ENCODE measurements around the gene MRPS35.
A peak's percentile ranks its signal among the peaks of the same experiment; 100 is the strongest.
"Not testable (repeated sequence)": the region's sequence is repeated elsewhere in the genome, so short reads cannot be mapped to it uniquely, and the experiment has no call there.

Gene MRPS35

DNA sequence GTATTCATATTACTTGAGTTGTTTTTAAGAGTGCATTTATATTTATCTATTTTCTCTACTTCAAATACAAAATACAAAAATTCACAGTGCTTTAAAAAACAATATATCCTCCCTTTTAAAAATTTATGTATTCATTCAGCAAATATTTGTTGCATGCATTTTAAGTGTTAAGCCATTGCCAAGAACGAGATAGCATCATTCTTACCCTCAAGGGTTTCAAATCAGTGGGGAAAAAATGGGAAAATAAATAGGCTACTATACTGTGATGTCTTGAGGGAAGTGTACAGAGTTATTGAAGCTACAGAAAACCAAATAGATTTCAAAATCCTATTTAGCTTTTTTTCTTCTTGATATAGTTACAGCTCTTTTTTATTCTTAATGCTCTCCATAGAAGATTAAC lies 23.2 kb downstream of the MRPS35 start:
- H3K4me1 ChIP-seq (ENCODE audit: control insufficient read depth in 2 of 2, insufficient read depth in 2 of 2, low read length in 2 of 2): peaks cover 0 to 1% of the 10 kb centered on the region in 2 donors
- no peak overlapping the region for H3K27ac ChIP-seq (ENCODE audit: low read depth in 2 of 2, low read length in 2 of 2)
- H3K9ac ChIP-seq (ENCODE audit: low read depth in 1 of 2, low read length in 2 of 2): no peak overlapping the region
- H3K9me3 ChIP-seq (ENCODE audit: control insufficient read depth in 2 of 2, low read length in 2 of 2): no peaks in the 10 kb centered on the region
- no peak overlapping the region for H3K4me3 ChIP-seq (ENCODE audit: low read length in 2 of 2)
- H3K36me3 ChIP-seq (ENCODE audit: control insufficient read depth in 2 of 2, insufficient read depth in 2 of 2, low read length in 2 of 2): peaks cover 20 to 32% of the 10 kb centered on the region in 2 donors
- H3K27me3 ChIP-seq (ENCODE audit: control insufficient read depth in 2 of 2, insufficient read depth in 2 of 2, low read length in 2 of 2): no peaks in the 10 kb centered on the region

GRCh38 chr12:27734321-27734720 lies 23.7 kb downstream of the MRPS35 start:
- not testable (repeated sequence) for H3K4me1 ChIP-seq (ENCODE audit: control insufficient read depth in 2 of 2, insufficient read depth in 2 of 2, low read length in 2 of 2); H3K27me3 ChIP-seq (ENCODE audit: control insufficient read depth in 2 of 2, insufficient read depth in 2 of 2, low read length in 2 of 2); H3K27ac ChIP-seq (ENCODE audit: low read depth in 2 of 2, low read length in 2 of 2); H3K4me3 ChIP-seq (ENCODE audit: low read length in 2 of 2); H3K9ac ChIP-seq (ENCODE audit: low read depth in 1 of 2, low read length in 2 of 2); H3K9me3 ChIP-seq (ENCODE audit: control insufficient read depth in 2 of 2, low read length in 2 of 2)
- peaks cover 20 to 32% of the 10 kb centered on the region in 2 donors for H3K36me3 ChIP-seq (ENCODE audit: control insufficient read depth in 2 of 2, insufficient read depth in 2 of 2, low read length in 2 of 2)

DNA sequence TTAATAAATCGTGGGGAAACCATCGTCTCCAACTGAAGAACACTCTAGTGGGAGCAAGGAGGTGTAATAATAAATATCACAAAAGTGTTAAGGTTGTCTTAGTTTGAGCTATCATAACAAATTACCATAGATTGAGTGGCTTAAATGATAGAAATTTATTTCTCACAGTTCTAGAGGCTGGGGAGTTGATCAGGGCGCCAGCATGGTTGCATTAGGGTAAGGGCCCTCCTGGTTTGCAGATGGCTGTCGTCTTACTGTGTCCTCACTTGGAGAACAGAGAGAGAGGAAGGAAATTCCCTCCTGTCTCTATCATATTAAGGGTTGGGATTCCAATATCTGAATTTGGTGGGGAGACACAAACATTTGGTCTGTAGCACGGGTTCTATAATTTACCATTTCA lies 33.0 kb downstream of the MRPS35 start:
- no peak overlapping the region for H3K4me3 ChIP-seq (ENCODE audit: low read length in 2 of 2)
- no peak overlapping the region for H3K27ac ChIP-seq (ENCODE audit: low read depth in 2 of 2, low read length in 2 of 2)
- peaks cover 6 to 20% of the 10 kb centered on the region in 2 donors for H3K36me3 ChIP-seq (ENCODE audit: control insufficient read depth in 2 of 2, insufficient read depth in 2 of 2, low read length in 2 of 2)
- no peak overlapping the region for H3K9ac ChIP-seq (ENCODE audit: low read depth in 1 of 2, low read length in 2 of 2)
- H3K9me3 ChIP-seq (ENCODE audit: control insufficient read depth in 2 of 2, low read length in 2 of 2): no peaks in the 10 kb centered on the region
- H3K4me1 ChIP-seq (ENCODE audit: control insufficient read depth in 2 of 2, insufficient read depth in 2 of 2, low read length in 2 of 2): peaks cover 0 to 10% of the 10 kb centered on the region in 2 donors
- H3K27me3 ChIP-seq (ENCODE audit: control insufficient read depth in 2 of 2, insufficient read depth in 2 of 2, low read length in 2 of 2): no peaks in the 10 kb centered on the region

GRCh38 chr12:27745734-27746133 lies 35.1 kb downstream of the MRPS35 start:
- not testable (repeated sequence) for H3K9ac ChIP-seq (ENCODE audit: low read depth in 1 of 2, low read length in 2 of 2); H3K27me3 ChIP-seq (ENCODE audit: control insufficient read depth in 2 of 2, insufficient read depth in 2 of 2, low read length in 2 of 2); H3K4me3 ChIP-seq (ENCODE audit: low read length in 2 of 2); H3K9me3 ChIP-seq (ENCODE audit: control insufficient read depth in 2 of 2, low read length in 2 of 2); H3K27ac ChIP-seq (ENCODE audit: low read depth in 2 of 2, low read length in 2 of 2); H3K4me1 ChIP-seq (ENCODE audit: control insufficient read depth in 2 of 2, insufficient read depth in 2 of 2, low read length in 2 of 2)
- H3K36me3 ChIP-seq (ENCODE audit: control insufficient read depth in 2 of 2, insufficient read depth in 2 of 2, low read length in 2 of 2): peaks cover 6 to 11% of the 10 kb centered on the region in 2 donors

DNA sequence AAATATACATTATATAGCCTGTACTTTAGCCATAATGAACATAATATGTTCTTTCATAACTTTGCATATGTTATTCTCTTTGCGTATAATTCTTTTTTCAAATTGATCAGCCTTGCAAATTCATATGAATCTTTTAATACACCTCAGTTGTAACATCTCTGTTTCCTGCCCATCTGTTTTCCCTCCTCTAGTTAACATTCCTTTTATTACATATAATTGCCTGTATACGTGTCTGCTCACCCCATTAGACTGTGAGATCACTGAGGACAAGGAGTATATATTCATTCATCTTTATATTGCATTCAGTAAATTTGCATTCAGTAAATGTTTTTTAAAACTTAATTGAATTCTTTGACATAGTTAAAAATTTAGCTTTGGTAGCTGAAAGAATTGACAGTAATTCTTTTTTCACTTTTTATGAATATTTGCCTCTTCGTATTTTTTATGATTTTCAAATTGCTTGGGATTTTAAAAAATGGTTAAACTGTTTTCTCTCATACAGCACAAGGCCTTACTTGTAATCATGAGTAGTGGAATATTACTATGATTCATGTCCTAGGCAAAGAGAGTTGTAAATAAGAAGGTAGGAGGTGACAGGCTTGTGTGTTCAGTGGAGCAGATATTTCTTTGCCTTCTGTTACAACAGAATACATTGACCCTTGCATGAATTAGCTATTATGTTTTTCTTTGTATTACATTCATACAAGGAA lies 36.6 kb downstream of the MRPS35 start:
- Histone ChIP-seq H3K4me1 (ENCODE audit: control insufficient read depth in 2 of 2, insufficient read depth in 2 of 2, low read length in 2 of 2) (peaks cover 0 to 14% of the 10 kb centered on the region in 2 donors), H3K4me3 (ENCODE audit: low read length in 2 of 2) (no peak overlapping the region), H3K36me3 (ENCODE audit: control insufficient read depth in 2 of 2, insufficient read depth in 2 of 2, low read length in 2 of 2) (peaks cover 4 to 6% of the 10 kb centered on the region in 2 donors), H3K9ac (ENCODE audit: low read depth in 1 of 2, low read length in 2 of 2) (no peak overlapping the region), H3K27ac (ENCODE audit: low read depth in 2 of 2, low read length in 2 of 2) (peak overlapping the region; percentile 16 to 62), H3K27me3 (ENCODE audit: control insufficient read depth in 2 of 2, insufficient read depth in 2 of 2, low read length in 2 of 2) (no peaks in the 10 kb centered on the region), H3K9me3 (ENCODE audit: control insufficient read depth in 2 of 2, low read length in 2 of 2) (no peaks in the 10 kb centered on the region)

- peak overlapping the region; percentile 53 to 67 for H3K27ac ChIP-seq (ENCODE audit: low read depth in 2 of 2, low read length in 2 of 2)
- H3K4me3 ChIP-seq (ENCODE audit: low read length in 2 of 2): no peak overlapping the region
- peaks cover 0 to 17% of the 10 kb centered on the region in 2 donors for H3K4me1 ChIP-seq (ENCODE audit: control insufficient read depth in 2 of 2, insufficient read depth in 2 of 2, low read length in 2 of 2)
- H3K9ac ChIP-seq (ENCODE audit: low read depth in 1 of 2, low read length in 2 of 2): no peak overlapping the region
- H3K36me3 ChIP-seq (ENCODE audit: control insufficient read depth in 2 of 2, insufficient read depth in 2 of 2, low read length in 2 of 2): peaks cover 0 to 8% of the 10 kb centered on the region in 2 donors
- H3K27me3 ChIP-seq (ENCODE audit: control insufficient read depth in 2 of 2, insufficient read depth in 2 of 2, low read length in 2 of 2): no peaks in the 10 kb centered on the region
- no peaks in the 10 kb centered on the region for H3K9me3 ChIP-seq (ENCODE audit: control insufficient read depth in 2 of 2, low read length in 2 of 2)
Measured at GRCh38 chr12:27751386-27752047, 40.9 kb downstream of the MRPS35 start.

DNA sequence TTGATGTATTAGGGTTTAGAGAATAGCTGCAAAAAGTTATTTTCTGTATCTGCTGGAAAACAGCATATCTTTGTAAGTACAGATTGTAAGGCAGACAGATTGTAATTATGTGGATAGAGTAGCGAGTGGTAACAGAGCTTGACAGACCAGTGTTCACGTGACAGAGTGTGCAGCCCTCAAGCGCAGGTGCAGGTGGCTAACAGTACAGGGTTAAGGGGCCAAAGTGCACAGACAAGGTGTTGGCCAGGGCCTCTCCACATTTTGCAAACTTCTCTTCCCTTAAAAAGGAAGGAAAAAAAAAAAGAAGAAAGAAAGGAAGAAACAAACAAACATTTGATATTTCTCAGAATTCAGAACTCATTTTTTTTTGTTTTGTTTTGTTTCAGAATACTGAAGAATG lies 44.2 kb downstream of the MRPS35 start:
- Histone ChIP-seq H3K4me1 (ENCODE audit: control insufficient read depth in 2 of 2, insufficient read depth in 2 of 2, low read length in 2 of 2) (peaks cover 0 to 8% of the 10 kb centered on the region in 2 donors), H3K27me3 (ENCODE audit: control insufficient read depth in 2 of 2, insufficient read depth in 2 of 2, low read length in 2 of 2) (no peaks in the 10 kb centered on the region), H3K9ac (ENCODE audit: low read depth in 1 of 2, low read length in 2 of 2) (no peak overlapping the region), H3K36me3 (ENCODE audit: control insufficient read depth in 2 of 2, insufficient read depth in 2 of 2, low read length in 2 of 2) (peaks cover 0 to 8% of the 10 kb centered on the region in 2 donors), H3K9me3 (ENCODE audit: control insufficient read depth in 2 of 2, low read length in 2 of 2) (no peaks in the 10 kb centered on the region), H3K4me3 (ENCODE audit: low read length in 2 of 2) (no peak overlapping the region), H3K27ac (ENCODE audit: low read depth in 2 of 2, low read length in 2 of 2) (no peak overlapping the region)

DNA sequence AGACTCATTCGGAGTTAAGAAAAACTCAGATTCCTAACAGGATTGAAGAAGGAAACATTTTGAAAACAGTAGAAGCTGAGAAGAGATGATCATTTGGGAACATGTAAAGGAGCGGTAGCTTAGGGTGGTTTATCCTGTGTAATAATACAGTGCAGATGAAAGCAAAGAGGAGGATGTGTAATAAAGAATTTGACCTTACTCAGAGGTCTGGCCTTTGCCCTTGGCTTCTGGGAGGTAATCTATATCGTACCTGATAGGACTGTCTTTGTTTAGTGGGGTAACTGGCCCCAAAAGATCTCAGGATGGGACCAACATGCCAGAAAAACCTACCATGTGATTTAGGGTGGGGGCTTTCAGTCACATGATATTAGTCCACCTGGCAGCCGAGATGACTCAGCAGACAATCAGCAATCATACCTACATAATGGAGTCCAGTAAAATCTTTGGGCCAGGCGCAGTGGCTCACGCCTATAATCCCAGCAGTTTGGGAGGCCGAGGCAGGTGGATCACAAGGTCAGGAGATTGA lies 46.1 kb downstream of the MRPS35 start:
- Histone ChIP-seq H3K9ac (ENCODE audit: low read depth in 1 of 2, low read length in 2 of 2) (no peak overlapping the region), H3K4me3 (ENCODE audit: low read length in 2 of 2) (no peak overlapping the region), H3K27me3 (ENCODE audit: control insufficient read depth in 2 of 2, insufficient read depth in 2 of 2, low read length in 2 of 2) (no peaks in the 10 kb centered on the region), H3K27ac (ENCODE audit: low read depth in 2 of 2, low read length in 2 of 2) (no peak overlapping the region), H3K36me3 (ENCODE audit: control insufficient read depth in 2 of 2, insufficient read depth in 2 of 2, low read length in 2 of 2) (peaks cover 0 to 8% of the 10 kb centered on the region in 2 donors), H3K4me1 (ENCODE audit: control insufficient read depth in 2 of 2, insufficient read depth in 2 of 2, low read length in 2 of 2) (peaks cover 0 to 8% of the 10 kb centered on the region in 2 donors), H3K9me3 (ENCODE audit: control insufficient read depth in 2 of 2, low read length in 2 of 2) (no peaks in the 10 kb centered on the region)

- Histone ChIP-seq H3K36me3 (ENCODE audit: control insufficient read depth in 2 of 2, insufficient read depth in 2 of 2, low read length in 2 of 2) (no peaks in the 10 kb centered on the region), H3K27me3 (ENCODE audit: control insufficient read depth in 2 of 2, insufficient read depth in 2 of 2, low read length in 2 of 2) (no peaks in the 10 kb centered on the region), H3K4me1 (ENCODE audit: control insufficient read depth in 2 of 2, insufficient read depth in 2 of 2, low read length in 2 of 2) (no peaks in the 10 kb centered on the region), H3K4me3 (ENCODE audit: low read length in 2 of 2) (no peak overlapping the region), H3K27ac (ENCODE audit: low read depth in 2 of 2, low read length in 2 of 2) (no peak overlapping the region), H3K9ac (ENCODE audit: low read depth in 1 of 2, low read length in 2 of 2) (no peak overlapping the region), H3K9me3 (ENCODE audit: control insufficient read depth in 2 of 2, low read length in 2 of 2) (no peaks in the 10 kb centered on the region)
Measured at GRCh38 chr12:27762757-27763156, 52.1 kb downstream of the MRPS35 start.

DNA sequence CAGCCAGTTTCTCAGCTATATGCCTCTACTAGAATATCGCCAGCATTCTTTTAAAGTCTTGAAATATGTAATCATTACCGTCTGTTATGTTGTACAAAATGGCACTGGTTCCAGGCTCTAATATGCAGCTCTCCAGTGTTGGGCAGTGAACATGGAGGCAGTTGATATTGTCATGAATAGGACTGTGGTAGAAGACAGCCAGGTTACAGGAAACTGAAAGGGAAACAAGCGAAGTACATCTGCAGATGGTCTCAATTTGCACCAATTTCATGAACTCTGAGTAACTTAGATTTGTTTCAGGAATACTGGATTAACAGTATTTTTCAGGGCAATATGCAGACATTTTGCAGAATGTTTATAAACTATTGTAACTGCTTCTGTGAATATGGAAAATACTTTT lies 56.0 kb downstream of the MRPS35 start:
- no peak overlapping the region for H3K9ac ChIP-seq (ENCODE audit: low read depth in 1 of 2, low read length in 2 of 2)
- H3K27ac ChIP-seq (ENCODE audit: low read depth in 2 of 2, low read length in 2 of 2): no peak overlapping the region
- H3K27me3 ChIP-seq (ENCODE audit: control insufficient read depth in 2 of 2, insufficient read depth in 2 of 2, low read length in 2 of 2): no peaks in the 10 kb centered on the region
- H3K9me3 ChIP-seq (ENCODE audit: control insufficient read depth in 2 of 2, low read length in 2 of 2): no peaks in the 10 kb centered on the region
- H3K36me3 ChIP-seq (ENCODE audit: control insufficient read depth in 2 of 2, insufficient read depth in 2 of 2, low read length in 2 of 2): no peaks in the 10 kb centered on the region
- no peaks in the 10 kb centered on the region for H3K4me1 ChIP-seq (ENCODE audit: control insufficient read depth in 2 of 2, insufficient read depth in 2 of 2, low read length in 2 of 2)
- H3K4me3 ChIP-seq (ENCODE audit: low read length in 2 of 2): no peak overlapping the region
